Adipocyte (in vitro differentiated cells): ENCODE data around the gene IL1R2.
"Not testable (repeated sequence)": the region's sequence is repeated elsewhere in the genome, so short reads cannot be mapped to it uniquely, and the experiment has no call there.

ENCODE experiments used
- DNase-seq: peaks from one replicate; pipeline ENCODE4 v3.0.0-alpha.2; 2015; ENCODE audit warnings: low read depth
- H3K27me3 ChIP-seq: replicated peaks from 2 replicates; pipeline ENCODE4 v1.7.0; 2013; ENCODE audit warnings: mild to moderate bottlenecking, low read length, moderate library complexity; ENCODE audit not compliant: control insufficient read depth, insufficient read depth
- H3K36me3 ChIP-seq: 2 replicates; pipeline ENCODE4 v1.7.0; 2013; ENCODE audit warnings: low read length, mild to moderate bottlenecking, moderate library complexity; ENCODE audit not compliant: control insufficient read depth, insufficient read depth, severe bottlenecking
- H3K4me1 ChIP-seq: 2 replicates; pipeline ENCODE4 v1.7.0; 2013; ENCODE audit warnings: mild to moderate bottlenecking, low read length, moderate library complexity; ENCODE audit not compliant: control insufficient read depth, insufficient read depth
- H3K4me3 ChIP-seq: 2 replicates; pipeline ENCODE4 v1.7.0; 2013; ENCODE audit warnings: mild to moderate bottlenecking, low read length, moderate library complexity
- H3K9ac ChIP-seq: 2 replicates; pipeline ENCODE4 v1.7.0; 2013; ENCODE audit warnings: mild to moderate bottlenecking, low read length, moderate library complexity
- H3K9me3 ChIP-seq: 2 replicates; pipeline ENCODE4 v1.7.0; 2013; ENCODE audit warnings: mild to moderate bottlenecking, low read length, moderate library complexity; ENCODE audit not compliant: control insufficient read depth

The IL1R2 gene

GRCh38 chr2:102065675-102066252 is 74.0 kb downstream of the IL1R2 start:
- peak overlapping the region; percentile 94 for H3K9ac ChIP-seq
- no peaks in the 10 kb centered on the region for H3K9me3 ChIP-seq
- H3K4me1 ChIP-seq: peaks cover 67% of the 10 kb centered on the region
- DNase-seq: peak; percentile 52
- no peaks in the 10 kb centered on the region for H3K36me3 ChIP-seq
- H3K27me3 ChIP-seq: no peaks in the 10 kb centered on the region
- H3K4me3 ChIP-seq: peak overlapping the region; percentile 76

GRCh38 chr2:102066554-102066953 is 74.8 kb downstream of the IL1R2 start:
- Histone ChIP-seq H3K9ac (peak overlapping the region; percentile 94), H3K4me3 (no peak overlapping the region), H3K4me1 (peaks cover 67% of the 10 kb centered on the region), H3K9me3 (no peaks in the 10 kb centered on the region), H3K27me3 (no peaks in the 10 kb centered on the region), H3K36me3 (no peaks in the 10 kb centered on the region)
- no peak for DNase-seq

DNA sequence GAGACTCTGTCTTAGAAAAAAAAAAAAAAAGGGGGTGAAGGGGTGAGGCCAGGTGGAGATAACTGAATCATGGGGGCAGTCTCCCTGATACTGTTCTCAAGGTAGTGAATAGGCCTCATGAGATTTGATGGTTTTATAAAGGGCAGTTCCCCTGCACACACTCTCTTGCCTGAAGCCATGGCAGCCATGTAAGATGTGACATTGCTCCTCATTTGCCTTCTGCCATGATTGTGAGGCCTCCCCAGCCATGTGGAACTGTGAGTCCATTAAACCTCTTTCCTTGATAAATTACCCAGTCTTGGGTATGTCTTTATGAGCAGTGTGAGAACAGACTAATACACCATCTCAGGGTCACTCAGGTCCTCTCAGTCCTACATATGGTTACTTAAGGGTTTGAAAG is 76.4 kb downstream of the IL1R2 start:
- not testable (repeated sequence) for DNase-seq, H3K36me3 ChIP-seq, H3K9ac ChIP-seq, H3K4me3 ChIP-seq, H3K9me3 ChIP-seq, H3K27me3 ChIP-seq
- peaks cover 56% of the 10 kb centered on the region for H3K4me1 ChIP-seq

DNA sequence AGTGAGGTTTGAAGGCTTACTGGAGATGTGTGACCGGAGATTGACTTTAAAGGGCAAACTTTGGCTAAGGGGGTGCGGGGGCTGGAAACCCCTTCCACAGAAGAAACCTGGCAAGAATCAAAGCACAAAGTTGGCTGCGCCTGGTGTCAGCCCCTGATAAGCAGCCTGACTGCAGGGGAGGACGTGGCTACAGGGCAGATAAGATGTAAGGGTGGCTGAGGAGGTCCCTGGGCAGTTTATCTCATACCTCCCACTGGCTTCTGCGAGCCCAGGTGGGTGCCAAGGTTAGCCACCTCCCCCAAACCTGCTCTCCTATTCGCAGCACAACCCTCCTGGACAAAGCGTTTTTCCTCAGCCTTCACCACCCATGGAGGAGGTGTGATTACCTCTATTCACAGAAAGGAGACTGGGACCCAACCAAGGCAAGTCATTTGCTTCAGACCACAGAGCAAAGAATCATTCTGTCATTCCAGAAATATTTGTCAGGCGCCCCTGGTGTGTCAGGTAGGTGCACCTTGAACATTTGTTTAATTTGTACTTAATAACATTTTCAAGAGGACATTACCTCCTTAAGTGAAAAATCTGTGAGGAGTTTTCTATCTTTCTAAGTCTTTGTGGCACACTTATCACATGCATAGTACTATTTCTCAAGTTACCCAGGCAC is 77.7 kb downstream of the IL1R2 start:
- Histone ChIP-seq H3K4me3 (peak overlapping the region; percentile 9), H3K36me3 (no peaks in the 10 kb centered on the region), H3K9me3 (no peaks in the 10 kb centered on the region), H3K9ac (peak overlapping the region; percentile 63), H3K27me3 (no peaks in the 10 kb centered on the region), H3K4me1 (peaks cover 47% of the 10 kb centered on the region)
- DNase-seq: no peak

DNA sequence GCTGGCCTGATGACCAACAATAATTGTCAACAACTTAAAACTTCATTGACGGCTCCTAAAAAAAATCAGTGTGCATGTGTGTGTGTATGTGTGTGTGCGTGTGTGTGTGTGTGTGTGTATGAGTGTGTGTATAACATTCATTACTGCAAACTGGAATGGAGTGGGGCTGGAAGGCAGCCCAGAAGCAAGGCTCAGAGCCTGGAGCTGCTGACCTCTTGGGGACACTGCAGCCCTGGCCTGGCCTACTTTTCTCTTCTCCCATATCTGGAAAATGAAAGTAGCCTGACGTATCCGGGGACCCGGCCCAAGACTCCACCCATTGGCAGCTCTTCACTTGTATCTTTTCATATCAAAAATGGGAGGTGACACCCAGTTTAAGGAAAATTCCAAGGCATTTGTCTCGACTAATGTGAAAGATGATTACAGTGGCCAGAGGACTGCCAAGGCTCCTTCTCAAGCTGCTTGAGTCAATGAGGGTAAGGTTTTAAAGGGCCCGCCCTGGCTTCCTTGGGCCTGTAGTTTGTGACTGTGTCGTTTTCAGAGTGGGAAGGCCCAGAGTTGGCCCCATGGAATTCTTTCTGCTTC is 78.4 kb downstream of the IL1R2 start:
- peak overlapping the region; percentile 69 for H3K4me3 ChIP-seq
- no peaks in the 10 kb centered on the region for H3K36me3 ChIP-seq
- peak overlapping the region; percentile 85 for H3K9ac ChIP-seq
- no peak for DNase-seq
- H3K27me3 ChIP-seq: no peaks in the 10 kb centered on the region
- peaks cover 40% of the 10 kb centered on the region for H3K4me1 ChIP-seq
- no peaks in the 10 kb centered on the region for H3K9me3 ChIP-seq

- peak; percentile 29 for DNase-seq
- no peaks in the 10 kb centered on the region for H3K27me3 ChIP-seq
- H3K9me3 ChIP-seq: no peaks in the 10 kb centered on the region
- H3K9ac ChIP-seq: no peak overlapping the region
- H3K36me3 ChIP-seq: no peaks in the 10 kb centered on the region
- peaks cover 24% of the 10 kb centered on the region for H3K4me1 ChIP-seq
- H3K4me3 ChIP-seq: no peak overlapping the region
Observed at GRCh38 chr2:102072741-102073140, 81.0 kb downstream of the IL1R2 start.

- H3K4me1 ChIP-seq: peaks cover 24% of the 10 kb centered on the region
- no peaks in the 10 kb centered on the region for H3K9me3 ChIP-seq
- H3K36me3 ChIP-seq: no peaks in the 10 kb centered on the region
- no peaks in the 10 kb centered on the region for H3K27me3 ChIP-seq
- no peak for DNase-seq
- H3K4me3 ChIP-seq: no peak overlapping the region
- no peak overlapping the region for H3K9ac ChIP-seq
Observed at GRCh38 chr2:102073168-102073724, 81.5 kb downstream of the IL1R2 start.

DNA sequence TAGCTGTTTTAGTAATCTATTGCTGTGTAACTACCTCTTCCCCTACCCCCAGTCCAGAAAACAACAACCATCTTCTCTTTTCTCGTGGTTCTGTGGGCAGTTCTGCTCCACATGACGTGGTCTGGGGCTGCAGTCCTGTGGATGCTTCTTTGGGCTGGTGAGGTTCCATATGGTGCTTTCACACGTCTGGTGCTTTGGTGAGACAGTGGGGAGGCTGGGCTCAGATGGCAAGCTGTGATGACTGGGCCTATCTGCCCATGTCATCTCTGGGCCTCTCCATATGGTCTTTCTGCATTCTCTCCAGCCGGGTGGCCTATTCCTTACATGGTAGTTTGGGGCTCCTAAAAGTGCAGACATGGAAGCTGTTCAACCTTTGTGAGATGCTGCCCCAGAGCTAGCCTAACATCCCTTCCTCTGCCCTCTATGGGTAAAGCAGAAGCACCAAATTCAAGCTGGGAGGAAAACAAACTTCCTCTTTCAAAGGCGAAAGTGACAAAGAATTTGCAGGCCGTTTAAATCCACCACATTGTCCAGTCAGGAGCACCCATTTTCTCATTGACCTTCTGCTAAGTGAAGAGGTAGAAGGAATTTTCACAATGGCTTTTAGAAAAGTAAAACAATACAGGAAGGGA is 82.5 kb downstream of the IL1R2 start:
- peaks cover 22% of the 10 kb centered on the region for H3K4me1 ChIP-seq
- H3K9ac ChIP-seq: no peak overlapping the region
- DNase-seq: no peak
- H3K4me3 ChIP-seq: no peak overlapping the region
- no peaks in the 10 kb centered on the region for H3K9me3 ChIP-seq
- H3K36me3 ChIP-seq: no peaks in the 10 kb centered on the region
- no peaks in the 10 kb centered on the region for H3K27me3 ChIP-seq

DNA sequence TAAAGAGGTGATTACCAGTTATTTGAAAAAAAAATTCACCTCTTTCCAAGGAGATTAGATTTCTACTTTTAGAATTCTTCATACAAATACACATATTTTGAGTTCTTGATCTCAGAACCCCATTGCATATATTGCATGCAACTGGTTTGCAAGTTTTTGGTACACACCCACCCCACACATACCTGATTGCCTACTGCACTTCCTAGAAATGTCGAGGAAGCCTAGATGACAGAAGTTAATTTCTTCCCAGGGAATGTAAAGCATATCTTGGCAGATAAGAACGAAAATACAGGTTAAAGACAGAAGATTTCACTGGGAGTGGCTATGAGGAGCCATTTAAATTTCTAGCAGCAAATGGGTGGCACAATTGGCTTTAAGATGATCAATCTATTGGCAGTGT is 83.7 kb downstream of the IL1R2 start:
- peaks cover 13% of the 10 kb centered on the region for H3K4me1 ChIP-seq
- no peaks in the 10 kb centered on the region for H3K9me3 ChIP-seq
- H3K4me3 ChIP-seq: no peak overlapping the region
- H3K9ac ChIP-seq: no peak overlapping the region
- DNase-seq: no peak
- no peaks in the 10 kb centered on the region for H3K36me3 ChIP-seq
- no peaks in the 10 kb centered on the region for H3K27me3 ChIP-seq

- Histone ChIP-seq H3K9me3 (no peaks in the 10 kb centered on the region), H3K36me3 (no peaks in the 10 kb centered on the region), H3K9ac (no peak overlapping the region), H3K4me1 (peaks cover 3% of the 10 kb centered on the region), H3K4me3 (no peak overlapping the region), H3K27me3 (no peaks in the 10 kb centered on the region)
- DNase-seq: no peak
Observed at GRCh38 chr2:102076512-102076911, 84.8 kb downstream of the IL1R2 start.
